Posterior vena cava (tissue), 2 donors: ENCODE measurements around the gene EPN2. TPM values are rescaled to one million over a fixed set of nuclear protein-coding genes. Genes with fewer than 3 reads are reported as not detected.

ENCODE experiments used
- DNase-seq: peaks from one replicate; pipeline ENCODE4 v3.0.0-alpha.2; 2020; ENCODE audit warnings: low spot score
- intact Hi-C, 2 donors: fragments of 100-400 bp; cut with DNase I; formaldehyde crosslinking; loops; one replicate each; pipeline versions ENCODE4 v1.14.1 to v1.14.2; 2022 to 2023
- total RNA-seq, 2 donors: library from RNA; stranded (reverse); fragmentation: NEBNext Ultra II Directional; extraction: Animal tissue kit (Norgen Biotek cat#: 25700); gene quantifications; one replicate each; pipeline ENCODE4 v1.2.1, GENCODE V29; 2021
- donor health status: DM: yes; HTN: yes; CAD: no.
- donor health status: DM: yes; HTN: yes; CAD: no.

EPN2 gene
- total RNA-seq, 2 donors from 2014 or later = 50.7 to 67.6 TPM

- DNase-seq = peak; percentile 84
- intact Hi-C loops = no loop called here
Observed at GRCh38 chr17:19304209-19304608, 67.0 kb downstream of the EPN2 start.

GRCh38 chr17:19304751-19305150 is 67.6 kb downstream of the EPN2 start:
- peak; percentile 47 for DNase-seq
- intact Hi-C loops = no loop called here

DNA sequence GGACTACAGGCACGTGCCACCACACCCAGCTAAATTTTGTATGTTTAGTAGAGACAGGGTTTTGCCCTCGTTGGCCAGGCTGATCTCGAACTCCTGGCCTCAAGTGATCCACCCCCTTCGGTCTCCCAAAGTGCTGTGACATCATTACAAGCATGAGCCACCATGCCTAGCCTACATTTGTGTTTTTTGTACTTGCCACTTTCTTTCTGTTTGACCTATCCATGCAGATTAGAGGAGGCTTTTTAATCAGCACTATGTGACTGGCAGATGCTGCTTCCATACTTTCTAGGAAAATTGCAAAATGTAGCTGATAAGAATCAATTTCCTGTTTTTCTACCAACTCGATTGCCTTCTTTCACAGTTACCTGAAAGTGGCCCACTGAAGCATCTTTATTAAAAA is 68.1 kb downstream of the EPN2 start:
- intact Hi-C loops = no loop called here
- DNase-seq = peak; percentile 26

- no peak for DNase-seq
- intact Hi-C loops = no loop called here
Observed at GRCh38 chr17:19305761-19306159, 68.6 kb downstream of the EPN2 start.

DNA sequence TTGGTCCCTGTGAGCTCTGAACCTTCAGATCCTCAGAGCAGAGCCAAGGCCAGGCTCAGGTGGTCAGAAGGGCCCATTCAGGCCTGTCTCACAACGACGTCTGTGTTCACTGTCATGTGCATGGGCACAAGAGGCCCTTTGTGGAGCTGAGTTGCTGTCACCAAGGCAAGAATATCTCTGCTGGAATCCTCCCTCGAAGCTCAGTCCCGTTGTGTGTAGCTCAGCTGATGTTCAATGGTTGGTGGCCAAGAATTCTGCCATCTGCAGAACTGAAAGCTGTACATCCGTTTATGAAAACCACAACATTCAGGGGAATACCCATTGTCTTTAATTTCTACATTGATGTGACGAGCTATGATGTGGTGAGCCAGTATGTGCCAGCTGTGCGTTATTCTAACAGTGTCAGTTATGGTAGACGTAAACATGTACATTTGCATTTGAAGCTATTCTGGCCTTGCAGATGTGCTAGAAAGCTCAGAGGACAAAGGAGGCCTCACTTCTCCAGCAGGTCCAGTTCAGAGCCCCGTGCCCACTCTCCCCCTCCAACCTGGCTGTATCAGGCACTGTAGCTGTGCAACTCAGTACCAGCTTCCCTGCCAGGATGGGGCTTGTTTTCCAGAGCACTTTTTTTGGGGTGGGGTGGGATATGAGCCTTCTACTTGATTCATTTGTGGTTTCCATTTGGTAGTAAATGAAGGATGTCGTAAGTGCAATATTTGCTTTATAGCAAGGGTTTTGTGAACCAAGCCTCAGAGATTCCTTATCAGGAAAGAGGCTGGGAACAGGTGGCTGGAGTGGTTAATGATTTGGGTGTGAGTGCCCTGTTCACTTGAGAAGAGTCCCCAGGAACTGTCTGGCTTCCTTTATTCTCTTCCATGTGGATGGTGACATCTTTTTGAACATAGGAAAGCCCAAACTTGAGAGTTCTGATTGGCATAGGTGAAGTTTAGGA is 69.3 kb downstream of the EPN2 start:
- peak; percentile 49 for DNase-seq
- intact Hi-C loops = no loop called here

DNA sequence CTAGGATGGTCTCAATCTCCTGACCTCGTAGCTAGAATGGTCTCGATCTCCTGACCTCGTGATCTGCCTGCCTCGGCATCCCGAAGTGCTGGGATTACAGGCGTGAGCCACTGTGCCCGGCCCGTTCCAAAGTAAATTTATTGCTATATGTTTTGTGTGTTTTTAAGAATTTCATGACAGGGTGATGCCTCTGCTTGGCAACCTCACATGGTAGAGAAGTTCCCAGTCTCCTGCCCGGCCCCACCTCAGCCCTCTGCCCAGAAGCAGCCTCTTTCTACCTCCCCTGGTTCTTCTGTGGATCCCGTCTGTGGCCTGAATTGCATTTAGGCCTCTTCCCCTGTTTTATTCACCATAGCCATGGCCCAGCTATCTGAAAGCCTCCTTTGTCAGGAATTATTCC is 70.4 kb downstream of the EPN2 start:
- intact Hi-C loops = no loop called here
- DNase-seq = peak; percentile 40

DNA sequence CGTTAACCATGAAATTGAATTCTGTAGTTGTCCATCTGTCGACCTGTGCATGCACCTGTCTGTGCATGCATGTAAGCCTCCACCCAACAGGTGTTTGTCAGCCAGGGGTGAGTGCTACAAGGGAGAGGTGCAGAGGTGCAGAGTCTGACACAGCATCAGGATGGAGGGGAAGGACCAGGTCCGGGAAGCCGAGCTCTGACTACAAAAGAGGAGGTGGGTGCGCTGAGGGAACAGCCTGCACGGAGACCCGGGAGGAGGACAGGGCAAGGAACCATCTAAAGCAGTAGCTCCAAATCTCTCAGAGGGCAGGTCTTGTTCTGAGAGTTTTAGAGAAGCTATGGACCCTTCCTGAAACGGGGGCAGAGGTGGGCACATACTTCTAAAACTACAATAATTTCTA is 71.2 kb downstream of the EPN2 start:
- intact Hi-C loops = no loop called here
- peak; percentile 63 for DNase-seq

DNA sequence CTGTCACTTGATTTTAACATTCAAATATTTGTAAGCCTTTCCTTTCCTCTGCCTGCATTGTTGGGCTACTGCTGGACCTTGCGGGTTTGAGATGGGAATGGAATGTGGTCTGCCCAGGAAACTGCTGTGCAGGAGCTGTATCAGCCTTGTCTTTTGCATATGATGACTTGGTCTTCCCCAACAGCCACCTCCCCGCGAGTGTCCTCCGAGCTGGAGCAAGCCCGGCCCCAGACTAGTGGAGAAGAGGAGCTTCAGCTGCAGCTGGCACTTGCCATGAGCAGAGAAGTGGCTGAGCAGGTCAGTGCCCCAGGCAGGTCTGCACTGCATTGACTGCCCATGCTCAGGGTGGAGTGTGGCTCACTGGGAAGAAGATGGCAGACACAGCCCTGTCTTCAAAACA is 72.5 kb downstream of the EPN2 start:
- intact Hi-C loops = no loop called here
- peak; percentile 59 for DNase-seq

- DNase-seq = peak; percentile 65
- intact Hi-C loops = no loop called here
Observed at GRCh38 chr17:19310151-19310550, 73.0 kb downstream of the EPN2 start.

DNA sequence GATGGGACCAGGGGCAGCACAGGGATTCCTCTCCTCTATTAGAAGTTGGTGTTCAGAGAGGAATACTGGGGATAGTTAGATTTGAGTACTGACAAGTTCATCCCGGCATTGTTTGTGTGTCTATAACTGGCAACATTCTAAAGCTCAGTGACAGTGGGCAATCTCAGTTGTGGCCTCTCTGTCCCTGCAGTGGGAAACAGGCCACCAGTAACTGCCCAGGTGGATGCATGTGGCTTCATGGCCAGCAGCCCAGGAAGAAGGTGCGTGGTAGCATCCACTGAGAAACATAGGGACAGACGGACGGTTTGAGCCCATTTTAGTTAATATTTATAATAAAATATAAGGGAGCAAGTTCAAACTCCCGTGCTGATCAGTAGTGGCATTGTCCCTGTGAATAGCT is 73.8 kb downstream of the EPN2 start:
- intact Hi-C loops = no loop called here
- DNase-seq = peak; percentile 30

DNA sequence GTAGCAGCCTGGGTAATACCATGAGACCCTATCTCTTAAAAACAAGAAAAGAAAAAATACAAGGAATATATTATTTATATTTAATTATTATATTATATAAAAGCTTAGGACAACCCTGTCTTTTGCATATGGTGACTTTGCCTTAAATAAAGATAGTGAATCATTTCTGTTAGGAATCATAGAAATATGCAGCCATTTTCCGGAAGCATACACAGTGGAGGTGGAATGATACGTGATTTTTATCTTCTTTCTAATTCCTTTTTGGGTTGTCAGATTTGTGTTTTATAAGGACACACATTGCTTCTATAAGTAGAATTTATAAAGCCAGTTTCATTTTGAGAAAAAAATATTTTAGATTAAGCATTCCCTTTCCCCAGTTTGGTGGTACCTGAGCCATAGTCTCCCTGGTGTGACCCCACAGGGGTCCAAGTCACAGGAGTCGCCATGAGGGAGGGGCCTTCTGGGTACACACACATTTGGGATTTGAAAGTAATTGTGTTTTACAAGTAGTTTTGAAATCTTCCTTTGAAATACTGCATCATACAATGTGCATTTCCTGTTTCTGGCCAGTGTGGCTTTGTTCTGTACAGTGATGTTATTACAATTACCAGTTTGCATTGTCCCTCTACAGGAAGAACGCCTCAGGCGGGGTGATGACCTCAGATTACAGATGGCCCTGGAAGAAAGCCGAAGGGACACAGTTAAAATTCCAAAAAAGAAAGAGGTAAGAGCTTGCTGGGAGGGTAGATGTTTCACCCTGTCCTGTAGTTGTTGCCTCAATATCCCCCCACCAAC is 74.5 kb downstream of the EPN2 start:
- peak; percentile 54 for DNase-seq
- intact Hi-C loops = loop anchor here in 1 of 2 donors (2.0 kb wide), 1 partner anchor 391 kb away; no protein-coding TSS in a partner anchor

GRCh38 chr17:19312406-19312805 is 75.2 kb downstream of the EPN2 start:
- intact Hi-C loops = loop anchor here in 1 of 2 donors (2.0 kb wide), 1 partner anchor 390 kb away; no protein-coding TSS in a partner anchor
- DNase-seq = peak; percentile 59

GRCh38 chr17:19313066-19313745 is 76.0 kb downstream of the EPN2 start:
- intact Hi-C loops = loop anchor here in 1 of 2 donors (2.0 kb wide), 1 partner anchor 390 kb away; no protein-coding TSS in a partner anchor
- peak; percentile 26 for DNase-seq

DNA sequence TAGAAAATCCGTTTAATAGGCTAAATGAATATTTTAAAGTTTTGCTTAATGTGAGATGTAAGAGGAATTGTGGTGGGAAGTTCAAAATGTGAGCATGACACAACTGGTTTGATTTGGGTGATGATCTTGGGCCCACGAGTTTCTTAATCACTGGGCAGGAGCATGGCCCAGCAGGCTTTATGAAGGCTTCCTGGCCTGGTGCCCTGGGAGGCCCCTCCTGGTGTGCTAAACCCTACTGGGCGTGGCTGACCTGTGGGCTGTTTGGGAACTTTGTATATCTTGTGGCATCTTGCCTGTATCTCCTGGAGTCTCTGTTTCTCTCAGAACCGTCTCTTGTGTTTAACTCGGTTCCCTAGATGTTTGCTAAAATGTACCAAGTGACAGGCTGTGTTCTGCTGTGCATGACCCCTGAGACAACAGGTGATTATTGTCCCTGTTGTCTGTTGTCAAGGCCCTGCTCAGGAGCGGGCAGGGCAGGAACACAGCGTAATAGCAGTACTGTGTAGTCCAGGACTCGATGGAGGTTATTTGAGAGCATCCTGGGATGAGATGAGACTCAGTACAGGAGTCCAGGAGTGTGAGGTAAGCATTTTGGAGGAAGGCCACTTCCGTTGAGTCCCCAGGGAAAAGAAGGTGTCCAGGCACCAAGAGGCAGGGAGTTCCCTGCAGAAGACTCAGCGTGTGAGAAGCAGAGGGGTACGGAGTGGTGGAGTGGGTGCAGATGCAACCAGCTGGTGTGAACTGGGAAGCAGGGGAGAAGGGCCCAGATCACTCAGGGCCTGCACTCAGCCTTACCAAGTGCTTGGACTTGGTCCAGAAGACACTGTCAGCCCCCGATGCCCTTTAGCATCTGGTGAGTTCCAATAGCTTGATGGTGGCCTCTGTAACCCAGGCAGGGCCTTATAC is 76.8 kb downstream of the EPN2 start:
- intact Hi-C loops = loop anchor here in 1 of 2 donors (2.0 kb wide), 1 partner anchor 389 kb away; no protein-coding TSS in a partner anchor
- peak; percentile 46 for DNase-seq

DNA sequence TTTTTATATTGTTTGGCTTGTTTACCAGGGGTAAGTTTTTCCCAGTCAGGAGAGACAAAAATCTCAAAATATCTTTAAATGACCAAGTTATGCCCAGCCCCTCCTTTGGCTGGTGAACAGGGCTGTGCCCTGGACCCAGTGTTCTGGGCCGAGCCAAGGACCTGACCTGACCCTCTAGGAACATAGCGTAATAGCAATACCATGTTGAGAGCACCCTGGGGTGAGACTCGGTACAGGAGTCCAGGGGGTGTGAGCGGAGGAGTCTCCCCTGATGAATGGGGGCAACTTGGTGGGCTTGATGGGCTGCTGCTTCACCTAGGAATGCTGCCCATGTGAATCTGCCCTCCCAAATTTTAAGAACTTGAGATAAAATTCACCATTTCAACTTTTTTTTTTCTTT is 77.9 kb downstream of the EPN2 start:
- intact Hi-C loops = no loop called here
- peak; percentile 69 for DNase-seq

DNA sequence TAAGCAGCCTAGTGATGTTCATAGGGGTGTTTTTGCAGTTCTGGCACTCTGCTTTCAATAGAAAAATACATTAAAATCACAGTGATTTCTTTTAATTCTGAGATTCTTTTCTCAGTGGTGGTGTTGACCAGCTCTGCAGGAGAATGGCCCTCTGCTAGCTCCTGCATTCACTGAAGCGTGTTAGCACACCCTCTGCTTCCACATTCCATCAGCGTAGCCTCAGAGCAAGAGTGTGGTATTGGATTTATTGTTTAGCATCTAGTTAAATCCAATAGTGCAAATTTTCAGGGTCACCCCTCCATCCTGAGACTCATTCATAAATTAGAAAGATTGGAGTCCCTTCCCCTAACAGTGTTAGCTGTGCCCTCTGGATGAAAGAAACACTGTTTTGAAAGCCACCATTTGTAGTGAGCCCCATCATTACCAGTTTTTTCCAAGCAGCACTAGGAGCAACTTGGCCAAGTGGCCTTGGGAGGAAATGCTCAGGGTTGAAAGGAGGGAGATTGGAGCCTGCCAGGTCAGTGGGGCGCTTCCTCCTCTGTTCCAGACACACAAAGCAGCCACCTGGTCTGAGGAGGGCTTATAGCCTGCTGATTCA is 79.7 kb downstream of the EPN2 start:
- intact Hi-C loops = no loop called here

DNA sequence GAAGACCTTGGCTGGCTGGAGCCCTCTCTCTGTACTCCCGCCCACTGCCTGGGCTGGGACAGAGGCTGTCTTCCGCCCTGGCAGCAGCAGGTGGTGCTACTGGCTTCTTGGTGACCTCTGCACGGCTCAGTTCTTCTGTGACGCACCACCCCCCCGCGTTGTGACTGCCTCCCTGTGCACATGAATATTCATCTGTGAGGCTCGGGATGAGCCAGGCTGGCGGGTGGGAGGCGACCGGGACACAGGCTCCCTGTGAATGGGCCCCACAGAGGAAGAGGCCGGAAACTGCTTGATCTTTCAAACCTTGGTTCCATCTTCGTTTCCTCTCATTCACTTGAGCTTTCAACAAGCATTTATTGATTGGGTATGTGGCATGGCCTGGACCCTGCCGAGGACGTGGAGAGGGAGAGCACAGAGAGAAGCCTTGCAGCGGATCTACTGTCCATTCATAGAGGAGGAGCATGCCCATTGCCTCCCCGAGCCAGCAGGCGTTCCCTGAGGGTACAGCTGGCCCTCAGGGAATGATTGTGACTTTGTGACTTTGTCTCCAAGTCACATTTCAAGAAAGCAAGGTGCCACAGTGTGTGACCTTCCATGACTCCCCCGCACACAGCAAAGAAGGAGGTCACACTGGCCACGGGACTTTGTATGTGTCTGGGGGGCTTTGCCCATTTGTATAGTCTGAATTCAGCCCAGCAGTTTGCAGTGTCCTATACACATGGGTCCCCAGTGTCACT is 80.4 kb downstream of the EPN2 start:
- intact Hi-C loops = no loop called here
- peak; percentile 92 for DNase-seq

More for the DNA sequence above, 79.7 kb downstream of the EPN2 start:
- no peak for DNase-seq
